22Rv1 (cell line): ENCODE measurements around the gene PLEKHA5.
A peak's percentile ranks its signal among the peaks of the same experiment; 100 is the strongest.
"Not testable (repeated sequence)": the region's sequence is repeated elsewhere in the genome, so short reads cannot be mapped to it uniquely, and the experiment has no call there.

Experiments
- H3K27ac ChIP-seq: fragments of 450-650 bp; 2 replicates; pipeline ENCODE4 v1.5.1; 2017
- CTCF ChIP-seq: fragments of 450-650 bp; IDR thresholded peaks from 2 replicates; pipeline ENCODE4 v1.5.1; 2017; ENCODE audit warnings: mild to moderate bottlenecking
- ZFX ChIP-seq: fragments of 450-650 bp; IDR thresholded peaks from 2 replicates; pipeline ENCODE4 v1.6.1; 2017; ENCODE audit warnings: antibody characterized with exemption, borderline replicate concordance

The PLEKHA5 gene

GRCh38 chr12:19167708-19168107 is 38.2 kb downstream of the PLEKHA5 start:
- no peak for TF ChIP-seq ZFX
- no peak for TF ChIP-seq CTCF
- H3K27ac ChIP-seq = no peak overlapping the region

- no peak for TF ChIP-seq ZFX
- TF ChIP-seq CTCF = no peak
- H3K27ac ChIP-seq = no peak overlapping the region
Observed at GRCh38 chr12:19168644-19169043, 39.1 kb downstream of the PLEKHA5 start.

GRCh38 chr12:19169222-19169621 is 39.7 kb downstream of the PLEKHA5 start:
- no peak overlapping the region for H3K27ac ChIP-seq
- no peak for TF ChIP-seq CTCF
- TF ChIP-seq ZFX = no peak

GRCh38 chr12:19170286-19170685 is 40.8 kb downstream of the PLEKHA5 start:
- not testable (repeated sequence) for H3K27ac ChIP-seq
- 0 out of 2 replicates have a peak, but pooled peaks have one; percentile 14 for TF ChIP-seq CTCF

GRCh38 chr12:19171731-19172130 is 42.2 kb downstream of the PLEKHA5 start:
- TF ChIP-seq ZFX = no peak
- no peak overlapping the region for H3K27ac ChIP-seq

- TF ChIP-seq CTCF (no peak), ZFX (no peak)
- H3K27ac ChIP-seq = no peak overlapping the region
Observed at GRCh38 chr12:19177754-19178153, 48.2 kb downstream of the PLEKHA5 start.

- no peak overlapping the region for H3K27ac ChIP-seq
Observed at GRCh38 chr12:19179986-19180385, 50.5 kb downstream of the PLEKHA5 start.

More at GRCh38 chr12:19179986-19180385, 50.5 kb downstream of the PLEKHA5 start:
- TF ChIP-seq ZFX (no peak), CTCF (no peak)
